NB4 (cell line): ENCODE results near the gene SSR2.

Experiments used
- DNase-seq: peaks from one replicate; pipeline ENCODE4 v3.0.0; 2010; ENCODE audit warnings: low read depth
- H3K4me3 ChIP-seq: one replicate; pipeline ENCODE4 v1.5.1; 2011; ENCODE audit warnings: mild to moderate bottlenecking, low read depth, low read length, moderate library complexity
- MYC ChIP-seq: IDR thresholded peaks from 2 replicates; pipeline ENCODE4 v1.6.1; 2011; ENCODE audit warnings: low read depth, low read length
- POLR2A ChIP-seq: IDR thresholded peaks from 2 replicates; pipeline ENCODE4 v1.6.1; 2011; ENCODE audit warnings: mild to moderate bottlenecking; ENCODE audit not compliant: insufficient read length; ENCODE audit errors: extremely low read depth
- TF ChIP-seq, protein P1 (sequence below): IDR thresholded peaks from 2 replicates; pipeline ENCODE4 v1.6.1; 2011; ENCODE audit warnings: low read depth, low read length
- TF ChIP-seq, protein P2 (sequence below): IDR thresholded peaks from one replicate; pipeline ENCODE4 v1.5.1; 2012; ENCODE audit warnings: low read depth, low read length

SSR2 gene

DNA sequence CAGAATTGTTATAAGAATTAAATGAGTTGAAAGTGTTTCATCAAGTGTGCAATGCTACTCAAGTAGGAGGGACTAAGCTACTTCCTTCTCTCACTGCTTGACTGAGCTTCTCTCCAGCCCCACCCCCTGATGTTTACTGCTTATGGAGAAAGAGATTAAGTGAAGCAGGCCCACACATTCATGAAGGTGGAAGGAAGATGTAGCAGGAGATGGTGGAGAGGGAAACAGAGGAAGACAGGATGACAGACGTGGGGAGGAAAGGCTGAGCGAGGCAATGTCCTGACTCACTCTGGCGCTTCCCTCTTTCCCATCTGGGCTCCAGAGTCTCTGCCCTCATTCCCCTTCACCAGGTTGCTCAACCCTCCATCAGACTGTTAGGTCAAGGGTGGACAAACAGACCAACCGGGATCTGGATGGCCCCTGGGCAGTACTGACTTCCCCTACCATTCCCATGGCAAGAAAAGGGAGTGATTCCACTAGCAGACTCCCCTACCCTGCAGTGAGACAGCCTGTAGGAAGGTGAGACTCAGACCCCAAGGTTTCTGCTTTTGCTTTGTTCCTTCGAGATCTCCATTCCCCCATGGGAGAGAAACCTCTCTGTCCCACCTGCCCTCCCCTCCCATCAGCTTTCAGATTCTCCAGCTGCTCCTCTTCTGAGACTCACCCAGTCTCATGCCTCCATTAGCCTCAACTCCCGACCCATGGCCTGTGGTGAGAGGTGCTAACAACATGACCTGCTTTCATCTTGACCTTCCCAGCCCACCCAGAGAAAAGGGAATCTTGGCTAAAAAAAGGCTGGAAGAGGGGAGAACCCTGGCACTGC is 39.3 kb downstream of the SSR2 start:
- DNase-seq = peak; percentile 72
- TF ChIP-seq, protein P1, sequence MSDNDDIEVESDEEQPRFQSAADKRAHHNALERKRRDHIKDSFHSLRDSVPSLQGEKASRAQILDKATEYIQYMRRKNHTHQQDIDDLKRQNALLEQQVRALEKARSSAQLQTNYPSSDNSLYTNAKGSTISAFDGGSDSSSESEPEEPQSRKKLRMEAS = no peak
- TF ChIP-seq, protein P2, sequence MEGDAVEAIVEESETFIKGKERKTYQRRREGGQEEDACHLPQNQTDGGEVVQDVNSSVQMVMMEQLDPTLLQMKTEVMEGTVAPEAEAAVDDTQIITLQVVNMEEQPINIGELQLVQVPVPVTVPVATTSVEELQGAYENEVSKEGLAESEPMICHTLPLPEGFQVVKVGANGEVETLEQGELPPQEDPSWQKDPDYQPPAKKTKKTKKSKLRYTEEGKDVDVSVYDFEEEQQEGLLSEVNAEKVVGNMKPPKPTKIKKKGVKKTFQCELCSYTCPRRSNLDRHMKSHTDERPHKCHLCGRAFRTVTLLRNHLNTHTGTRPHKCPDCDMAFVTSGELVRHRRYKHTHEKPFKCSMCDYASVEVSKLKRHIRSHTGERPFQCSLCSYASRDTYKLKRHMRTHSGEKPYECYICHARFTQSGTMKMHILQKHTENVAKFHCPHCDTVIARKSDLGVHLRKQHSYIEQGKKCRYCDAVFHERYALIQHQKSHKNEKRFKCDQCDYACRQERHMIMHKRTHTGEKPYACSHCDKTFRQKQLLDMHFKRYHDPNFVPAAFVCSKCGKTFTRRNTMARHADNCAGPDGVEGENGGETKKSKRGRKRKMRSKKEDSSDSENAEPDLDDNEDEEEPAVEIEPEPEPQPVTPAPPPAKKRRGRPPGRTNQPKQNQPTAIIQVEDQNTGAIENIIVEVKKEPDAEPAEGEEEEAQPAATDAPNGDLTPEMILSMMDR = no peak
- peak overlapping the region; percentile 92 for H3K4me3 ChIP-seq

DNA sequence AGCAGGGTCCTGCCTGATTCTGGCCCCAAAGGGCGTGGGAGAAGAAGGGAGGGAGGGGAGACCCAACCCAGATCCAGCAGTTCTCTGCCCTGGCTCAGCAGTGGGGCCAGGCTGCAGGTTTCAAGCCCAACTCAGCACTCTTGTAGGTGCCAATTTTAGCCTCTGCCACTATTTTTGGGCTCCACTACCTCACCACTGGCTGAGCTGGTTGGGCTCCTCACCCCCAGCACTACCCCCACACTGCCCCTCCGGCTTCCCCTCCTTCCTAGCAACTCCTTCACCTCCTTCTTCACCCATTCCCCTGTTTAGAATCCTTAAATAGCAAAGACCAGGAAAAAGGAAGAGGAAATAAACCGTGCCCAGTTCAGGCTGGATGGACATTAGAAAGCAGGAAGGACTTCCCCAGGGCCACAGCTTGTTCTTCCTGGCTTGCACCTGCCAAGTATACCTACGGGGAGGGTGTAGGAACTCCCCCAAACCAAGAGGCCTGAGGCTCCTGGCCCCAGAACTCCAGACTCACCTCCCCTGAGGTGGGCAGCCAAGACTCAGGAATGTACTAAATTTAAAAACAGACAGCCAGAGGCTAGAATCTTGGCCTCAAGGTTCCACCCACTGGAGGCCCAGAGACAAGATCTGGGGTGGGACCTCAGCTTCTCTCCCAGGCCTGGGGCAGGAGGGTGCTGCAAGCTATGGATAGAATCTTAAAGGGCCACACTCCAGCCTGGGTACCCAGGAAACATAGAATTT is 41.0 kb downstream of the SSR2 start:
- TF ChIP-seq MYC (no peak), POLR2A (no peak)
- TF ChIP-seq, protein P2 = no peak
- TF ChIP-seq, protein P1 = no peak
- peak; percentile 58 for DNase-seq
- H3K4me3 ChIP-seq = peak overlapping the region; percentile 92

DNA sequence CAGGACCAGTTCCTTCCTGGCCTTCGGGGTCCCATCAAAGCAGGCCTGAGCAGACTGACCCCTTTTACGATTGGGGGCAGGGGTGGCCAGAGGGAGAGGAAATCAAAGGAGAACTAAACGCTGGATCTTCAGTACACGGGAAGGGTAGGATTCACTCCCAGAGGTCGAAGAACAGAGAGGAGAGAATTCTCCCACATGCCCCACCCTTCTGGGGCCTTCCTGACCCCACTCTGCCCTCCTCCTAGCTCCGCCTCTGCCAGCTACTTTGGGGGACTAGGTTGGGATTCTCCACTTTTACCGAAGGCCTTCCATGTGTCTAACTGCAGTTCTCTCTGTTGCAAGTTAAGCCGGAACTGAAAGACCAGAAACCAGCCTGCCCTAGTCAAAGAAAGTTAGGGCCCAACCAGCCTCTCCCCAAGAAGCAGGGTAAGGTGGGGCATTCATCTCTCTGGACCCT is 41.8 kb downstream of the SSR2 start:
- peak overlapping the region; percentile 92 for H3K4me3 ChIP-seq
- peak; percentile 69 for DNase-seq
- TF ChIP-seq POLR2A (peak; percentile 29), MYC (no peak)
- TF ChIP-seq, protein P1 = no peak
- TF ChIP-seq, protein P2 = no peak

DNA sequence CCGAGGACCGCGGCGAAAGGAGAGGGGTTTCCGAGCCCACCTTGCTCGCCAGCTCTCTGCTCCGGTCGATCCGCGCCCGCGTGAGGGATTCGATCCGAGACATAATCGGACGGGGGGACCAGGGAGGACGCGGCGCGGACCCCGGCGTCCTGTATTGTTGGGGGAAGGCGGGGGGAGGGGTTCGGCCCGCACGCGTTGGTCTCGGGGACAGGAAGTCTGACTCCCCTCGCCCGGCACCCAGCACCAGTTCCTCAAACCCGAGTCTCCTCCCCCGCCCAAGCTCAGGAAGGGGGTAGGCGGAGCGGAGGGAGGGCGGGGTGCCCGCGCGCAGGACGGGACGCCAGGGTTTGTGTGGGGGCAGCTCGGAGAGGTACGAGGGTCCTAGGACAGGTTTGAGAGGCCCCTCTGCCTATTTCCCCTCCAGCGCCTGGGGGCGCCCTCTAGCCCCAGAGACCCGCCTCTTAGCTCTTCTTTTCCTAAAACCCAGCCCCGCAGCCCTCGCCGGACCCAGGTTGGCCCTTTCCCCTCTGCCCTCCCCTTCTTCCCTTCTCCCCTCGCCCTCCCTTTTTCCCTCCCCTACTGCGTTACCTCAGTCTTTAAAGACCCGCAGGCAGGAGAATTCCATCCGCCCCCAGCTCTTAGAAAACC is 42.3 kb downstream of the SSR2 start, which contains the start of gene ARHGEF2:
Gene ARHGEF2 (minus strand): TSS at position 223 of the 648 bp plus-strand sequence. CDS start 120 bp downstream, at position 103.
- peak; percentile 98 for DNase-seq
- TF ChIP-seq, protein P1 = peak; percentile 75
- peak; percentile 55 for TF ChIP-seq POLR2A
- TF ChIP-seq, protein P2 = peak; percentile 58
- peak; percentile 79 for TF ChIP-seq MYC
- H3K4me3 ChIP-seq = peak within 1 kb of the TSS; percentile 92

DNA sequence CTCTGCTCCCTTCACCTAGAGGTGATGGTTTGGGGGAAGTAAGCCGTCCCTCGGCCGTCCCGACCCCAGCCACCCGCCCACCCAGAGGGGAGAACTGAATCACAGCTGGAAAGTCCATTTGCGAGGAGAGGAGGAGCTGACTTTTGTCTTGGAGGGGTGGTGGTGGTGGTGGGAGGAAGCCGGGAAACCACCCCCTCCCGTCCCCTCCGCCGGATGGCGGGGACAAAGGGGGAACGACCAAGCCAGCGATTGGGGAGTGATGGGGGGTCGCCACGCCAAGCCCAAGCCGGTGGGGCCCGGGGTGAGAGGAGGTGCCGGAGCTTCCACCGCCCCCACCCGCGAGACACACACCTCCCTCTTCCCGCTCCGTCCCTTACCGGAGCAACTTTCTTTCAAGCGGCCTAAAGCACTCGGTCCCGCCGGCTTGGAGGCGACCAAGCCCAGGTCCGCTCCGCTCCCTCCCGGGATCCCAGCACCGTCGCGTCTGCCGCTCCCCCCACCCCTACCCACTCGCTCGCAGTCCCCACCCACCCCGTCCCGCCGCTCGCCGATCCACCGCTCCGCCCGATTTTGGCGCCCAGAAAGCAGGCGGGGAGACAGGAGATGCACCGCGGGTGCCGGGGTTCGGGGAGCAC is 42.9 kb downstream of the SSR2 start:
- H3K4me3 ChIP-seq = peak overlapping the region; percentile 92
- DNase-seq = peak; percentile 69
- TF ChIP-seq, protein P1 = no peak
- TF ChIP-seq POLR2A (no peak), MYC (no peak)
- TF ChIP-seq, protein P2 = no peak
